Retina (tissue), 1 donor: ENCODE measurements around the gene KCNE1.
A peak's percentile ranks its signal among the peaks of the same experiment; 100 is the strongest.

Source experiments
- DNase-seq: peaks from one replicate; pipeline ENCODE4 v3.0.0-alpha.2; 2016

KCNE1 gene

DNA sequence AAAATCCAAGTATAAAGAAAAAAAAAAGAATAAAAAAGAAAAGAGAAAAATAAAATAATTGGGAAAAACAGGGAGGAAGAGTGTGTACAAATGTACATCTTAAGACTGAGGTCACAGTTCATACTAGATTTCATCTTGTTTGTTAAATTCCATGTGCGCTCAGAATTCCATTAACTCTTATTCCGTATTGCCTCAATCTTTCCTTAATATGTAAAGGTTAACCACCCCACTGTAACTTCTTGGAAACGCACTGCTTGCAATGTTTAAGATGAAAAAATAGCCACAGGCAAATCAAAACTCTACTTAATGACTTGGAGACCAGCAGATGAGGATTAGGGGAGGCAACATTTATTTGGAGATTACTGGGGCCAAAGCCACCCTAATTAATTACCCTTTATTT is 23.9 kb upstream of the KCNE1 start:
- DNase-seq: no peak

DNA sequence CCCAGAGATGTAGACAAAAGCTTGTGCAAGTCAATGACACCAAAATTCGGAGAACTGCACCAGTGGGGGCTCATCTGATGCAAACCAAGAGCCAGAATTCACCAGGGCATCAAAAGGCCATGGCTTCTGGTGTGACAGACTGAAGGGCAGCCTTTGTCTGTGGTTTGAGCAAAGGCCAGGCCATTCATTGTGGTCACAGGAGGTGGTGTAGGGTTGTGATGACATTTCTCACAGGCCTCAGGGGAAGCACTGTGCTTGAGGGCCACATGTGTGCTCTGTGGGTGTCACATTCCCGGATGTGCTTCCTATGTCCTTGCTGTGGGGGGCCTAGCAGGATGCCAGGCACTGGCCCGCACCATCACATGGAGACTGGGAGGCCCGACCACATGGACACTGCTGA is 22.5 kb upstream of the KCNE1 start:
- no peak for DNase-seq

GRCh38 chr21:34533938-34534337 is 21.9 kb upstream of the KCNE1 start:
- DNase-seq: no peak

- no peak for DNase-seq
Measured at GRCh38 chr21:34531399-34531798, 19.4 kb upstream of the KCNE1 start.

DNA sequence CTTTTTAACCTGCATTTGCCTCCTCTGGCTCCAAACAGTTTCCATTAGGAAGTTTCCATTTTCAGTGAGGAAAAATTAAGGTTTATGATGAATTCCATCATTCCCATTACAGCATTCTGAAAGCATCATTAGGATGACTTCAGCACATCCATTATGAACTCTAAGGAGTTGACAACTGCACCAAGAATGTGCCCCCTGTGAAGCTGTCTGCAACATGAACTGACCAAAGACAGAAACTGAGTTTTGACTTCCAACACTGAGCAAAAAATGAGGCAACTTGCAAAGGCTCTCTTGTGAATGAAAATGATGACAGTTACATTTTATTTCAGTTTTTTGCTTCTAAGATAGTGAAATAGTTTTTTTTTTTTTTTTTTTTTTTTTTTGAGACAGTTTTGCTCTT is 18.3 kb upstream of the KCNE1 start:
- no peak for DNase-seq

GRCh38 chr21:34528131-34528561 is 16.1 kb upstream of the KCNE1 start:
- DNase-seq: no peak

- DNase-seq: peak; percentile 34
Measured at GRCh38 chr21:34526618-34527290, 14.7 kb upstream of the KCNE1 start.

DNA sequence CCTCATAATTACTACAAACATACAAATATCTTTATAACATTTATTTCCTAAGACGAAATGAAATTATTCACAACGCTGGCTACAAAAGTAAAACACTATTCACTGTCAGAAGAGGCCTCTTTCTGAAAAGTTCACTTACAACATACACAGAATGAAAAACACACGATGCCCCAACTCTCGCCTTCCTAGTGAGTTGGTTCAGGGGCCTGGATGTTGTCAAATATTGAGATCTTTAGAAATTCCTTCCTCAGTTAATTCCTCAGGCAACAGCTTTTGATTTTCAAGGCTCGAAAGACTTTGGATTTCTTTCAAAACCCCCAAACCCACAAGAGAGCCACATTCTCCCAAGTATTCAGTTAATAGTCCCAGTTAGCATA is 14.2 kb upstream of the KCNE1 start:
- no peak for DNase-seq

GRCh38 chr21:34524646-34525601 is 12.9 kb upstream of the KCNE1 start:
- peak; percentile 54 for DNase-seq

DNA sequence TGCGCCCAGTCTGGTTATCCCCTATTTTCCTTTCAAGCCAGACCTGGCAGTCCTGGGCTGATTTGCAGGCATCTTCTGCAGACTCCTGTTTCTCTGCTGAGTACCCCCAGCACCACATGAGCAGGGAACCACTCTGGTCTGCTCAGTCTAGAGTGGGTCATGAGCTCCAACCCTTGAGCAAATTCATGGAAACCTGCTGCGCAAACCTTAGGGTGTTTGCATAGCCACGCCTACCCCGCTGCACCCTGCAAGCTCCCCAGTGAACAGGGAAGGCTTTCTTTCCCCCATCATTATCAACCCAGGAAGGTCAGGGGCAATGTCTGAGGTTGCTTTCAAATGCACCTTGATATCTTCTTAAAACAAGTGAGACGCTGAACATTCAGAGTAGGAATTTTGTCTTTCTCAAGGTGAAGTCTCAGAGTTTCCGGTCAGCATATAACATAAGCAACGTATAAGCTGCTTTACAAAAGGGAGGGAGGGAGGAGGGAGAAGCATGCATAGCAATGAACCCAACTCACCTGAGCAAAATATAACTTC is 11.1 kb upstream of the KCNE1 start:
- DNase-seq: no peak

GRCh38 chr21:34522284-34522683 is 10.3 kb upstream of the KCNE1 start:
- DNase-seq: no peak

- no peak for DNase-seq
Measured at GRCh38 chr21:34521561-34521960, 9.6 kb upstream of the KCNE1 start.

DNA sequence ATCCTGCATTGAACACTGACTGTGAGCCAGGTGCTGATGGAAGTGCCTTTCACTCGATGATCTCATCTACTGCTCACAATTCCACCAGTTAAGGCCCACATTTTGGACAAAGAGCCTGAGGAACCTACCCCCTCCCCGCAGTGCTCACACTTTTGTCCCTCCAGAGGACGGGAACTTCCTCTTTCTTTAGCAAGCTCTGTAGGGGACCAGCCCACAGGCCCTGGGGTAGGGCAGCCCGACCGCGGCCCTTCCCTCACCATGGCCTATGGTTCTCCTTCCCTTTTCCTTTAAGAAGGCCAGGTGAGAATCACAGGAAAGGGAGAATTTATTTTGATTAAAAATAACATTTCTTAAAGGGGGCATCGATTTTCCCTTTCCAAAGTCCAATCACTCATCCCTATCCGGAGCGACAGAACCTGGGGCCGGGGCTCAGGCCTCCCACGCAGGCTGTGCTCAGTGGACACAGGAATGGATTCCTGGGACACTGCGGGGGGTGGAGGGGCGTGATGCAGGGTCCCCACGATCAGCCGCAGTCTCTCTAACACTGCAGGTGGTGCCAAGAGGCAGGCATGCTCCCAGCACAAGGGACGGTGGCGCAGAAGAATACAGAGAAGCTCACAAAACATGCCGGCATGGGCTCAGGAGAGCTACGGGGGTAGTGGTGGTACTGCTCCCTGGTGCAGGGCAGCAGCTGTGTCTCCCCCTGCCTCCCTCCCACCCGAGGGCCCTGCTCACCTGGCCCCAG is 8.9 kb upstream of the KCNE1 start:
- no peak for DNase-seq

DNA sequence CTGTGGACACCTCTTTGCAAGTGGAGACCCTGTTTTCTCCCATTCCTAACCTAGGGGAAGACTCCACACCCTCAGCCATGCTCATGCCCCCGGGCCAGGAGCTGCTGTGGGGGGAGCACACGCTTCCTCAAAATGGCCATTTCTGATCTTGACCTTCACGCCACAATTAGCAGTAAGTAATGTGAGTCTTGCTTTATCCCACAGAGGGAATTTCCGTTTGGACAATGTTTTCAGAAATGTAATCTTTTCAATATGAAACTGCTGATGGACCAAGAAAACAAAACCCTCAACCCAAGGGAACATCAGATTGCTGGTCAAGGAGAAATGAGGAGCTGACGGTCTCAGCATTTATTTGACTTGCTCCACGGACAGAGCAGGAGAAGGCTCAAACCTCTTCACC is 8.3 kb upstream of the KCNE1 start:
- DNase-seq: no peak

GRCh38 chr21:34519694-34520093 is 7.7 kb upstream of the KCNE1 start:
- no peak for DNase-seq

- no peak for DNase-seq
Measured at GRCh38 chr21:34519016-34519415, 7.0 kb upstream of the KCNE1 start.

DNA sequence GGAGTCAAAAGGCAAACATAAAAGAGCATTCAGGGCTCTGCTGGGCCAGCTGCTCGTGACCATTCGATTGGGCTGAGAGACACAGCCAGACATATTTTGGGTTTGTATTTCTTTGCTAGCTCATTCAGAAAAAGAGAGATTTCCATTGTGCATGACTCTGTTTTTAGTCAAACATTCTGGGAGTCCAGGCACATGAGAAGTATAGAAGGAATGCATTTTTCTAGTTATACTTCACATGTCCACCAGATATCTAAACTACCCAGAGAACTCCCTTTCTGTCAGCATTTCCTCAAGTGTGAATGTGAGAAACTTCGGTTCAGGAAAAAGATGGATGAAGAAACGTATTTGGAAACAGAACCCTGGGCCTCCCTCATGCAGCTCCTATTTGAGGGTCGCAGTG is 6.3 kb upstream of the KCNE1 start:
- no peak for DNase-seq

- no peak for DNase-seq
Measured at GRCh38 chr21:34517491-34518245, 5.7 kb upstream of the KCNE1 start.

DNA sequence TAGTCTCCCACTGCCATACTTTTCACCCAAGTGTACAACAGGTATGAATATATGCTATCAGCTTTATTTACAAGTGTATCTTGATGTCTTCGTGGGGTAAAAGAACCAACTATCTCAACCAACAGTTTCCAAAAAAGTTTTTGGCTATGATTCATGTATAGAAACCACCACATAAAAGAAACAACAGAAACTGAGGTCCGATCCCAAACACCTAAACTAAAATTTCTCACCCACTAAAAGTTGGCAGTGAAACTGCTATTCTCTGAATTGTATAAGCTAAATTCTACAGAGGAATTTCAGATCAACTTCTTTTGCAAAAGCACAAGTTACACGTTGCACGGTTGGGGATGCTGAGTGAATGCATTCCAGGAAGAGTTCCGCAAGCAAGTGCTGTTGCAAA is 5.0 kb upstream of the KCNE1 start:
- no peak for DNase-seq

- DNase-seq: no peak
Measured at GRCh38 chr21:34514576-34515115, 2.6 kb upstream of the KCNE1 start.

- DNase-seq: no peak
Measured at GRCh38 chr21:34513129-34513675, 1.2 kb upstream of the KCNE1 start.

GRCh38 chr21:34511181-34511580 is 829 bp downstream of the KCNE1 start:
- DNase-seq: no peak
